Kidney glomerular epithelial cell (primary cell): Measurements from ENCODE around the gene ANP32A.
"Not testable (repeated sequence)": the region's sequence is repeated elsewhere in the genome, so short reads cannot be mapped to it uniquely, and the experiment has no call there.

Experiments
- DNase-seq: peaks from one replicate; lab custom pipeline; 2025; lab: John Stamatoyannopoulos, UW

ANP32A gene

DNA sequence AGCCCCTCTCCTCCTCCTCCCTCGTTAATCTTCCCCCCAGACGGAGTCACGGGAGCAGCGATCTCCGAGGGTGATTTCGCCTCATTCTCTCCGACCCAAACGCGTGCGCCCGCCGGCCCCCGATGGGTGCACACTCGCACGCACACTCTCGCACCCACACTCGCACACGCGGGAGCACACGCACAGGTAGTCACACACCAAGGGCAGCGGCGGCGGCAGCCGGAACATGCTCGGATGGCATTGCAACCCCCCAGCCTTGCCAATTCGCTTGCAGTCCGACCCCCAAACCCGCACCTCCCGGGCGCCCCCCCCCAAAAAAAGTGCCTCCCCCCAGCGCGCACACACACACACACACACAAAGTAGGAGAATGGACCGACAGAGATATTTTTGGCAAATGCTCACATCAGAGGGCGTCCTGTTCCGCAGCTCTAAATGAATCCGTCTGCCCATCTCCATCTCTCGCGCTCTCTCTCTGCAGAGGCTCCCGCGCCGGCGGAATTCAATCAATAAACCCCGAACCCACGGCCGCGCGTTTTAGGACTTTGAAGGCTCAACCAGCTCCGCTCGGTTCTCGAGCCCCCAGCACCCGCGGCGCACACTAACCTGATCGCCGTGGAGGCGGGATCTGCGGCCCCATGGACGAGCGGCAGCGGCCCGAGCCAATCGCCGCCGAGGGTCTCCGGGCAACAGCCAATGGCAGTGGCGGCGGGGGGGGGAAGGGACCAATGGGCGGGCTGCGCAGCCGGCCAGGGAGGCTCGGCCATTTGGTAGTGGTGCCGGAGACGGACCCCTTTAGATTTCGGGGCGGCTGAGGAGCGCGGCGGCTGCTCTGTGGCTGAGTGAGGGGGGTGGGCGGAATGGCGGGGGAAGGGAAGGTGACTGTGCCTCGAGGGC, at the start of gene ANP32A:
Gene ANP32A (minus strand): TSS at position 601 of the 895 bp plus-strand sequence. CDS start 144 bp downstream, at position 457.
- DNase-seq = peak; percentile 93

DNA sequence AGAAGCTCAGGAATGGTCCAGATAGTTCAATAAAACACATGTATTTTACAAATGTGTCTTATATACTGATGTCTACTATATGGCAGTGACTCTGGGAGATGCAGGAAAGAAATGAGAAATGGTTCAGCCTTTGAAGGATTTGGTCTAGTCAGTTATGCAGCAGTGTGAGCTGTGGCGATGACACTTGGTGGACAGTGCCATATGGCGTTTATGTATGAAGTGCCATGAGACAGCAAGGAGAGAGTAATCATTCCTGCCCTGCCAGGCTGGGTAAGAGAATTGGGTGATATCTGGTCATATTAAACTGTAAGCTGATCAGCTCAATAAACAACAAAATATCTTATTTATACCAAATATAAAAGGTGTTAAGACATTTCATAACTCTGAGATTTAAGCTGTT, 47.6 kb upstream of the ANP32A start:
- DNase-seq = no peak

DNA sequence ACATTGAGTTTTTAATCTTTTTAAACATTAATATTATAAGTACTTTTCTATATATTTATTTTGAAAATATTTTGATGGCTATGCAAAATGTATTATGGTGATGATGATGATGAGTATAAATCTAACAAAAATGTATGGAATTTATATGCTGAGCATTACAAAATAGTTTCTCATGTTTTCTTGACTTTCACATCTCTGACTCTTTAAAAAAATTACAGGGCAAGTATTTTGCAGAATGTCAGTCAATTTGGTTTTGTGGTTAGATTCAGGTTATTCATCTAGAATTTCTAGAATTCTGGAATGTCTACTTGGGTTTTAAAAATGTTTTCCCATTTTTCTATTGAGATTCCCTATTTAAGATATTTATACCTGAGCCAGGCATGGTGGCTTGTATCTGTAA, 41.7 kb upstream of the ANP32A start:
- no peak for DNase-seq

DNA sequence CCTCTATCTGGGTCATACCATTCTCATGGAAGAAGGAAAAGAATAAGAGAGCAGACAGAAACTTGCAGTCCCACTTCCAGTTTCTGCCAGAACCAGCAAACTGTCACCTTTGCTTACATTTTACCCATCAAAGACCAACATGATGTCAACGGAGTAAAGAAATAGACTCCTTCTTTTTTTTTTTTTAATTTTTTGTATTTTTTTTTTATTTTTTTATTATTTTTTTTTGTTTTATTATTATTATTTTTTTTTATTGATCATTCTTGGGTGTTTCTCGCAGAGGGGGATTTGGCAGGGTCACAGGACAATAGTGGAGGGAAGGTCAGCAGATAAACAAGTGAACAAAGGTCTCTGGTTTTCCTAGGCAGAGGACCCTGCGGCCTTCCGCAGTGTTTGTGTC, 38.0 kb upstream of the ANP32A start:
- DNase-seq = not testable (repeated sequence)

DNA sequence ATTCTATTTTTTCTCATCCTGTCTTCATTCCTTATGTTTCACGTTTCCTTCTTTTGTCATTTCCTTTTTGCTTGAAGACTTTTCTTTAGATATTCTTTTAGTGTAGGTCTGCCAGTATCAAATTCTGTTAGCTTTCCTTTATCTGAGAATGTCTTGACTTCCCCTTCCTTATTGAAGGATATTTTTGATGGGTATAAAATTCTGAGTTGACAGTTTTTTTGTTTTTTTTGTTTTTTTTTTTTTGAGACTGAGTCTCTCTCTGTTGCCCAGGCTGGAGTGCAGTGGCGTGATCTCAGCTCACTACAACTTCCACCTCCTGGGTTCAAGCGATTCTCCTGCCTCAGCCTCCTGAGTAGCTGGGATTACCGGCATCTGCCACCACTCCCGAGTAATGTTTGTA, 36.7 kb upstream of the ANP32A start:
- DNase-seq = not testable (repeated sequence)

DNA sequence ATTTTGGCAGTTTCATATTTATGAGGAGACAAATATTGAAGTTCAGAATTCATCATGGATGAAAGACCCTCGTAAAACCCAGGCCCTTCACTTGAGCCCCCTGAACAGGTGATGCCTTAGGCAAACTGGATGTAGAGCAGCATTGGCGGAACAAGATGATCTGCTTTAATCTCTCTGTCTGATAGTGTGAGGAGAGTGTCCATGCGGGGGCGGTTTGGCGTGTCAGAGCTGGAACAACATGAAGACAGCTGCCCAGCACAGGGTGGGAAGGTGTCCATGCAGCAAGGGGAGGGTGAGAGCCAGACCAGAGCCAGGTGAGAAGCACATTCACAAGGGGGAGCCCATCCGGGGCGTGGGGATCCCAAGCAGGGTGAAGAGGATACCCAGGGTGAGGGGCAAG, 31.8 kb upstream of the ANP32A start:
- DNase-seq = no peak

DNA sequence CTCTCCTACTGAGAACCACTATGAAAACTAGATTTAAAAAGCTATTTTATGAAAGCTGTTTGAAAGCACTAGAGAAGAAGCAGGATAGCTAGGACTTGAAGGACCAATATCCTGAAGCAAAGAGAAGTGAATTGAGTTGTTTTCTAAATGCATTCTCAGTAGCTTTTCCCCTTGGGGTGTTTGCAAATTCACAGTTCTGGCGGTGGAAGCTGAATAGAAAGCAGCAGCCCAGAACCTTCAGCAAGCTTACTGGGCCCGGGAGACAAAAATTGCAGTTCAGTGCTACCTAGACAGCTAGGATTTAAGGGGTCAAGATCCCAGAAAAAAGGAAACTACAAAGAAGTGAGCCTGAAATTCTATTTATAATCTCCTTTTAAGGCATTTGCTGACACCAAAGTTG, 31.3 kb upstream of the ANP32A start:
- no peak for DNase-seq

DNA sequence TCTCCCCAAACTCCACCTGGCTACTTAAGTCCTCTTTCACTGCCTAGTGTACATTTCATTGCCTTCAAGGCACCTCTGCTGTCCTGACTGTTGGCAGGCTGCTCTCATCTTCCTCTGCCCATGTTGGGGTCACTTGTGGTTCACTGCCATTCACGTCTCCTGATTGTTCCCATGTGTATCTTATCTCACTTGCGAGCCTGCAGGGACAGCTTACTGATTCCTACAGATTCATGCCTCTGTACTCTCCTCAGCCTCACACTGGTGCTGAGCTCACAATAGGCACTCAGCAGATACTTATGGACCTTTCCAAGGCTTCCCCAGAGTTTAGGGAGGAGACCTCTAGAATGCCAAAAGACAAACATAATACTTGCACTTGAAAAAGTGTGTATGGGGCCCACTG, 28.8 kb upstream of the ANP32A start:
- DNase-seq = no peak

DNA sequence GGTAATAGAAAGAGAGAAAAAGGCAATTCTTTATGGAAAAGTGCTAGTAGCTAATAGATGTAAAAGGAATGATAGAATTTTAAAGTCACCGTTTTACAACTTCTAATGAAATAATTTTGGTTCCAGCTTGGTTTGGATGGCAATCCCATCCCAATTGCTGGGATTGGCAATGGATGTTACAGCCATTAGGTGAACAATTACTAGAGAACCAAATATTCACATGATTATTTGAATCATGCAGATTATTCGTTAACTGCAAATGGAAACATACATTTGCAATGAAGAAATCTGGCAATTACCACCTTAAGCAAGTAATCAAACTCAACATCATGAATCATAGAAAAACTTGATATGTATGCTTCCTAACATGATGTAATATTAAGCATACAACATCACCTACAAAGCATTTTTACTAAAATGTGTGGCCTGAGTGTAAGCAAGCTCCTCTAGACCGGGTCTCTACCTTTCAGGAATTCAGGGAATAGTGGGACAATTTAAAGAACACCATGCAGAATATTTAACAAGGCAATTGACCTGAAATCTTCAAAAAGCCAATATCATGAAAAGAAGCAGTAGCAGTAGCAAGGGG, 26.2 kb upstream of the ANP32A start:
- DNase-seq = no peak

DNA sequence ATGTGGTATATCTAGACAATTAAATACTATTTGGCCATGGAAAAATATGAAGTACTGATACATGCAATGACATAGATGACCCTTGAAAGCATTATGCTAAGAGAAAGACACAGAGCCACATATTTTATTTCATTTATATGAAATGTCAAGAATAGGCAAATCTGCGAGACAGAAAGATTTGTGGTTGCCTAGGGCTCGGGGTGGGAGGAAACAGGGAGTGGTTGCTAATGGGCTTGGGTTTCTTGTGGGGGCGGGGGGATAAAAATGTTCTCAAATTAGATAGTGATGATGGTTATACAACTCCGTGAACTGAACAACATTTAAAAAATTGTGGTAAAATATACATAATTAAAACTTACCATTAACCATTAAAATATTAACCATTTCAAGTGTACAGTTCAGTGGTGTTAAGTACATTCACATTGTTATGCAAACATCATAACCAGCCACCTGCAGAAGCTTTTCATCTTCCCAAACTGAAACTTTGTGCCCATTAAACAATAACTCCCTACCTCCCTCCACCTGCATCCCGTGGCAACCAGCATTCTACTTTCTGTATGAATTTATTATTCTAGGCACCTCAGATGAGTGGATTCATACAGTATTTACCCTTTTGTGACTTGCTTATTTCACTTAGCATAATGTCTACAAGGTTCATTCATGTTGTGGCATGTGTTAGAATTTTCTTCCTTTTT, 24.3 kb upstream of the ANP32A start:
- DNase-seq = no peak

DNA sequence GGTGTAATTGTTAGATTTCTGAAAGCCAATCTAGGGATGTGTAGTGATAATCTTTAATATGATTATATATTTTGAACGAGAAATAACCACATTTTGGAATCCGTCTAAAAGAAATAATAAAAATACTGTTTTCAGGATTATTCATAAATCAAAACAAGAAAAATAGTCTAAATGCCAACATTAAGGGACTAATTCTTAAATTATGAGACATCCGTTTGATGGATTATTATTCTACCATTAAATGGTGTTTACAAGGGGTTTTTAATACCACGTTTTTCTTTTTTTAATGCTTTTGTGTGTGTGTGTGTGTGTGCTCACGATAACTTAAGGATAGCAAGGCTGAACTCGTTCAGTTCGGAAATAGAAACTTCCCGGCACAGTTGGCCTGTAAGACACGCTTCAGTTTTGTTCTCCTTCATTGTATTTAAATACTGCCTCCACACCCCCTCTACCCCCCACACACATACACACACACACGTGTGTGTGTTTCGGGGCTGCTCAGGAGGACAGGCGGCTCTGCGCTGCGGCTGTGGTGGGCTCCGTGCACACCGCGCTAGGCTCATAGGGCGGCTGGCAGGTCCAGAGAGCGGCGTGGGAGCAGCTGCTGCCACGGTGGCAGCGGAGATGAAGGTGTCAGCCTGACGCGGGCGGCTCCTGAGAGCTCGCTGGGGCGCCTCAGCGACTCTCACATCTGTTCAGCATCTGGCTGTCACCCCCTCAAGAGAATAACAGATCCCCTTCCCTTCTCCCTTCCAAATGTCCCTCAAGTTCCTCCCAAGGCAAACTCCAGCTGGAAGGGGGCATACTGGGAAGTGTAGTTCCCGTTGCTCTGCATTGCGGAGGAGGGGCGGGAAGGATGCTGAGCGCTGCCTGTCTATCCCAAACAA, 23.0 kb upstream of the ANP32A start:
- DNase-seq = no peak

DNA sequence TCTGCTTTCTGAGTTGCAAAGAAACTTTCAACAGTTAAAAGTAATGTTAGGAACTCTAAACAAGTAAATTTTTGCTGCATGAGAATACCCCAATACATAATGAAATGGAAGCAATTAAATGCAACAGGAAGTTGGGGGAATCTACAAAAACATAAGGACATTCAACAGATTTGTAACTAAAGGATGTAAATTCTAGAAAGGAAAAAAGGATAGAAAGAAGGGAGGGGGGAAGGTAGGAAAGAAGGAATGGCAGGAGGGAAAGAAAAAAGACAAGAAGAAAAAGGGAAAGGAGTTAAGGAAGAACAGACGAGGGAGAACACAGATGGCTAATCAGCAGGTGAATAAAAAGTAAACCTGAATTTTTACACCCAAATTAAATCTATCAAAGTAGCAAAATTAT, 22.3 kb upstream of the ANP32A start:
- no peak for DNase-seq

DNA sequence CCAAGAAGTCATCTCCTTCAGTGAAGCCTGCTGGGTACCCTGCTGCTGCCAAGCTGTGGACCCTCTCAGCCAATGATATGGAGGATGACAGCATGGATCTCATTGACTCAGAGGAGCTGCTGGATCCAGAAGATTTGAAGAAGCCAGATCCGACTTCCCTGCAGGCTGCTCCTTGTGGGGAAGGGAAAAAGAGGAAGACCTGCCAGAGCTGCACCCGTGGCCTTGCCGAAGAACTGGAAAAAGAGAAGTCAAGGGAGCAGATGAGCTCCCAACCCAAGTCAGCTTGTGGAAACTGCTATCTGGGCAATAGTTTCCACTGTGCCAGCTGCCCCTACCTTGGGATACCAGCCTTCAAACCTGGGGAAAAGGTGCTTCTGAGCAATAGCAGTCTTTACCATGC, 13.7 kb upstream of the ANP32A start:
- DNase-seq = no peak

DNA sequence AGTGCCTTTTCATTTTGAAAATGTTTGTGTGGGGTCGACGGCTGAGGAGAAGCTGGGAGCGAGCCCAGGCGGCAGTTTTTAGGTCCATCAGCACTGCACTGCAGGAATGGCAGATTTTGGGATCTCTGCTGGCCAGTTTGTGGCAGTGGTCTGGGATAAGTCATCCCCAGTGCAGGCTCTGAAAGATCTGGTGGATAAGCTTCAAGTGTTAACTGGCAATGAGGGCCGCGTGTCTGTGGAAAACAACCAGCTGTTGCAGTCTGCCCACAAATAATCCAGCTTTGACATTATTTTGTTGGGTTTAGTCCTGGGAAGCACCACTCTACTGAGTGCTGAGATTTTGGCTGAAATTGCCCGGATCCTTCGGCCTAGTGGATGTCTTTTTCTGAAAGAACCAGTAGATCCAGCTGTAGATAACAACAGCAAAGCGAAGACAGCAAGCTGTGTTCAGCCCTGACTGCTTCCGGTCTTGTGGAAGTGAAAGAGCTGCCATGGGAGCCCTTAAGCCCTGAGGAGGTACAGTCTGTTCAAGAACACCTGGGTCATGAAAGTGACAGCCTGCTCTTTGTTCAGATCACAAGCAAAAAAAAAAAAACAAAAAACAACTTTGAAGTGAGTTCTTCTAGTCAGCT, 13.1 kb upstream of the ANP32A start:
- no peak for DNase-seq

DNA sequence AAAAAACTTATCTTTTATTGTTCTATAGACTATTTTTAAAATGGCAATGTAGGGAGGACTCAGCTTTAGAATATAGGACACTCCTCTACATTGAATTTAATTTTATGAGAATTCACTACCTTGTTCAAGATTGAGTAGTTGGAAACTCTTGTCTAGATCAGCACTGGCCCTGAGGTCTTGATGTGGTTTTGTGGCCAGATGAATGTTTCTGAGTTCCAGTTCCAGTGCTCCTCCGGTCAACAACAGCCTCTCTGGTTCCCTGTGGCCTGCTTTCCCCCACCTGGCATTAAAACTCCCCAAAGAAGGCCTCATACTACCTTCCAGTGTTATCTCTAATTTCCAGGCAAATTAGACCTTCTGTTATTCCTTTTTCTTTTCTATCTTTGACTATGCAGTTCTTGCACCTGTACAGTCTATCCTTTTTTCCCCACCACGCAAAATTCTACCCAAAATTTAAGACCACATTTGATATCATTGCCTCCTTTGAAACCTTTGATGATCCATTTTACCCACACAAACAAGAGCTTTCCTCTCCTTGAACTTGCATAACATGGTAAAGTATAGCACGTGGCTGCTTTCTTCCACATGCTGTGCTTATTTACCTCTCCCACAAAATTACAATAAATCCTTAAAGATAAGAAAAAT, 9.6 kb upstream of the ANP32A start:
- no peak for DNase-seq

DNA sequence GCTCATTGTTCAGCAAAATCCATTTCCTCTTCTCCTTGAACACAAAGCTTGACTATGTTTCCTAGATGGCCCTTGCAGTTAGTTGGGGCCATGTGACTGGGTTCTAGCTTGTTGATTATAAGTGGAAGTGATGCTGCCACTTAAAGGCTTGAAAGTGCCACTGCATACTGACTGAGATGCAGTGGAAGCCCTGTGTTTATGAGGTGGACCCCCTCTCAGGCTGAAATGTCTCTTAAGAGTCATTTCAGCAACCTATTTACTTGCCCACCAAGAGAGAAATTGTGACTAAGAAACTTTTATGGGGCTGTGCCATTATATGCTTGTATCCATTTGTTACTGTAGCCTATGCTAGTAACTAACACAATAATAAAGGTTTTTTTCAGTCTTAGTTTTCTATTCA, 8.4 kb upstream of the ANP32A start:
- no peak for DNase-seq

DNA sequence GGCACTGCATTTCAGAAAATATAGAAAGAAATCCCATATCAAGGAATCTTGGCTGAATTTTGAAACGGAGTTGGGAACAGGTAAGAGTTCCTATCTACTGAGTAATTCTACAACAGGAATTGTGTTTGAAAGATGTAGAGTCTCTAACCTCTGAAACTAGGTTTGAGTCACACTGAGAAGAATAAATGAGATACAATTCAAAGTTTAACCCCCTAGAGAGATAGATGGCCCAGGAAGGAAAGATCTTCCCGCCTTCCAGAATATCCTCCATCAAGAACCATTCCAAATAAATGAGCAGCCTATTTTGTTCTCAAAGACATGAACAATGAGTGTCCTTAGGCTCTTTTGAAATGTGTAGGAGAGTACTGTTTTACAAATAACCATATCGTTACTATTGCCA, 2.9 kb upstream of the ANP32A start:
- no peak for DNase-seq

DNA sequence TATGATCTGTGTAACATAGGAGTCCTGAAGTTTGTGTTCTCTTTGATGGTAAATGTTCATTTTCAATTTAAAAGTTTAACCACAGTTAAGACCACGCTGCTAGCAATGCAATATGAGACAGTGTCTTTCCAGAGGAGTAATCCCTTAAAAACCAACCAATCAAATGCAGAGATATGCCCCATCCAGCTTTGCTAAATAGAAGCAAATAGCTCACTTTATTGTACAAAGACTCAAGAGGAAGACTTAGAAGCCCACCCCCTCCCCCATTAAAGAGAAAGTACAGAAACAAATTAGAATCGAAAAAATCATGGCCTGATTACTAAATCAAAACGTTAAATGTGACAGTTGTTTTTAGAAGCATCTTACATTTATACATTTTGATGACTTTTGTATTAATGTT, 2.1 kb upstream of the ANP32A start:
- DNase-seq = no peak

DNA sequence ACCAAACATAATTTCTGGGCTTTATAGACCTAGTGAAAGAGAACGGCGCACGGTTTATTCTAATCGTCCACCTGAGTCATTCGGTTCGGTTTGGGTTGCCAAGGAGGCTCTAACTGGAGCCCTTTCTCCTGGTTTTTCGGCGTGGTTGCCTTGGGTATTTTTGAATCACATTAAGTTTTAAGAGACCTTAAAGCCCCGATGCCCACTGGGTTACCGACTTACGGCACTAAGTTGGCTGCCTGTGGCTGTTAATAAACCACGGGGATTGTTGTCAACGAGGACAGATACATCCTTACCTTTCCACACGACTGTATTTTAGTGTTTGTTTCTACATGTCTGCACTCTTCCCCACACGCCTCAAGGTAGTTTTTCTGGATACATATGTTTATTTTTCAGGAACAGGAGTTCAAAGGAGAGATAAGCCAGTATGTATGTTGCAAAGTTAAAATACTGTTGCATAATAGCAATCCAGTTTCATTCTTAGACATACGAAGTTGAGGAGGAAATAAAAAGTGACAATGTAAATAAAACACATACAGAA, 1.2 kb upstream of the ANP32A start:
- DNase-seq = no peak

DNA sequence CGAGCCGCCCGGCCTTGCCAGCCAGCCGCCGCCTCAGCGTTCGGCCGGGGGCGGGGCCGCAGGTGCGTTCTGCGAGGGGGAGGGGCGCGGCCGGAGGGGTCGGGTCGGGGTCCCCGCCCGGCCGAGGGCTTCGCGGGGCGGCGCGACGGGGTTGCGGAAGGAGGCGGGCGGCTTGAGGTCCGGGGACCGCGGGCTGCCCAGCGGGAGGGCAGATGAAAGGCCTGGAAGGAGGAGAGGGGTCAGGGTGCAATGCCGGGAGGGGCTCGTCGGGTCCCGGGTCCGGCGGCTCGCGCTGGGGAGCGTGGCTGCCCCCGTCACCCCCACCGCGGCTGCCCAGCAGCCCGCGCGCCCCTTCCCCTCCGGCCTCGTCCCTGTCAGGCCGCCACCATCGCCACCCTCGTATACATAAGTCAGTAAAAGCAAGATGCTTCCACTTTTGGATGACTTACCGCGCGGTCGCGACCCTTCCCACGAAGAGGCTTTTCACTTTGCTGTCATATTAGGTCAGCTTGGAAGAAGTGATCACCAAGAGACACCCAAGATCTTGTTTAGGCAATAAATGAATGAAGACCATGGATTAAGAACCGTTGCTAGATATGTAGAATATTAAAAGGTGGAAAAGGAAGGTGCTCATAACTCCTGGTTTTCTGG, 620 bp upstream of the ANP32A start:
- no peak for DNase-seq
